Gastrocnemius medialis (tissue), 4 donors: ENCODE measurements around the gene PIK3R2.

Experiments used
- POLR2A ChIP-seq, 2 donors: fragments of 450-650 bp; IDR thresholded peaks; one replicate each; pipeline ENCODE4 v1.6.1; 2017; ENCODE audit warnings: antibody characterized with exemption in 2 of 2, mild to moderate bottlenecking in 2 of 2, moderate library complexity in 2 of 2
- TF ChIP-seq, protein P1 (sequence below), 5 experiments: fragments of 450-650 bp in 3 of 5; fragments of 200-600 bp in 2 of 5; sonication (generic) in 2 of 5; IDR thresholded peaks in 4 of 5; conservative IDR thresholded peaks in 1 of 5; 1 replicate in 4 of 5; 2 replicates in 1 of 5; pipeline ENCODE4 v1.5.1; 2016 to 2019; ENCODE audit warnings: antibody characterized with exemption in 5 of 5, mild to moderate bottlenecking in 3 of 5, moderate library complexity in 3 of 5

DNA sequence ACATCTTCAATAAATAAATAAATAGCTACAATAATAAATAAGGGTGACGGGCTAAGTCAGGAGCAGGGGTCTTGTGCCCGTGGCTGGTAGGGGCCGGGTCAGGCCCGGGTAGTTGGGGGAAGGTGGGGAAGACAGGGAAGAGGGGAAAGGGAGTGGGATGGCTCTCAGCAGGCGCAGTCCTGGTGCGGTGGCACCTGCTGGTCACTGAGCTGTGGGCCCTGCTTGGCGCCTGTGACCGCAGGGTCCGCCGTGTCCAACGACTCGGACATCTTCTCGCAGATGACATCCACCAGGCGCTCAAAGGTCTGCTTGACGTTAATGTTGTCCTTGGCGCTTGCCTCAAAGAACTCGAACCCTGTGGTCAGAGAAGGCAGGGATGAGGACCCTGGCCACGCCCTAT, 44.3 kb downstream of the PIK3R2 start:
- TF ChIP-seq POLR2A (IDR thresholded peaks at IDR 0.05): no peak
- TF ChIP-seq, protein P1, sequence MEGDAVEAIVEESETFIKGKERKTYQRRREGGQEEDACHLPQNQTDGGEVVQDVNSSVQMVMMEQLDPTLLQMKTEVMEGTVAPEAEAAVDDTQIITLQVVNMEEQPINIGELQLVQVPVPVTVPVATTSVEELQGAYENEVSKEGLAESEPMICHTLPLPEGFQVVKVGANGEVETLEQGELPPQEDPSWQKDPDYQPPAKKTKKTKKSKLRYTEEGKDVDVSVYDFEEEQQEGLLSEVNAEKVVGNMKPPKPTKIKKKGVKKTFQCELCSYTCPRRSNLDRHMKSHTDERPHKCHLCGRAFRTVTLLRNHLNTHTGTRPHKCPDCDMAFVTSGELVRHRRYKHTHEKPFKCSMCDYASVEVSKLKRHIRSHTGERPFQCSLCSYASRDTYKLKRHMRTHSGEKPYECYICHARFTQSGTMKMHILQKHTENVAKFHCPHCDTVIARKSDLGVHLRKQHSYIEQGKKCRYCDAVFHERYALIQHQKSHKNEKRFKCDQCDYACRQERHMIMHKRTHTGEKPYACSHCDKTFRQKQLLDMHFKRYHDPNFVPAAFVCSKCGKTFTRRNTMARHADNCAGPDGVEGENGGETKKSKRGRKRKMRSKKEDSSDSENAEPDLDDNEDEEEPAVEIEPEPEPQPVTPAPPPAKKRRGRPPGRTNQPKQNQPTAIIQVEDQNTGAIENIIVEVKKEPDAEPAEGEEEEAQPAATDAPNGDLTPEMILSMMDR (IDR thresholded peaks at IDR 0.05 in 4 of 5, conservative IDR thresholded peaks at IDR 0.05 in 1 of 5): no peak
